T-helper 22 cell (primary cell): ENCODE data around the gene EYS.
"Not testable (repeated sequence)": the region's sequence is repeated elsewhere in the genome, so short reads cannot be mapped to it uniquely, and the experiment has no call there.

ENCODE experiments used
- DNase-seq: peaks from one replicate; pipeline ENCODE4 v3.0.0-alpha.2; 2020; ENCODE audit warnings: low read depth

EYS gene

GRCh38 chr6:63897952-63898351, 1809.1 kb downstream of the EYS start:
- DNase-seq = no peak

- DNase-seq = no peak
Observed at GRCh38 chr6:63897459-63897858, 1809.6 kb downstream of the EYS start.

GRCh38 chr6:63888416-63888815, 1818.6 kb downstream of the EYS start:
- no peak for DNase-seq

GRCh38 chr6:63887804-63888203, 1819.2 kb downstream of the EYS start:
- not testable (repeated sequence) for DNase-seq

- DNase-seq = no peak
Observed at GRCh38 chr6:63887002-63887751, 1819.8 kb downstream of the EYS start.

- no peak for DNase-seq
Observed at GRCh38 chr6:63886341-63886740, 1820.7 kb downstream of the EYS start.

- DNase-seq = no peak
Observed at GRCh38 chr6:63883597-63883996, 1823.4 kb downstream of the EYS start.

GRCh38 chr6:63882208-63882607, 1824.8 kb downstream of the EYS start:
- no peak for DNase-seq

- no peak for DNase-seq
Observed at GRCh38 chr6:63881791-63882190, 1825.2 kb downstream of the EYS start.

GRCh38 chr6:63872233-63872632, 1834.8 kb downstream of the EYS start:
- DNase-seq = no peak

- DNase-seq = no peak
Observed at GRCh38 chr6:63868351-63868750, 1838.7 kb downstream of the EYS start.

- DNase-seq = no peak
Observed at GRCh38 chr6:63864671-63865318, 1842.2 kb downstream of the EYS start.

GRCh38 chr6:63864061-63864460, 1843.0 kb downstream of the EYS start:
- no peak for DNase-seq

- no peak for DNase-seq
Observed at GRCh38 chr6:63862486-63863198, 1844.4 kb downstream of the EYS start.

GRCh38 chr6:63859528-63859927, 1847.5 kb downstream of the EYS start:
- DNase-seq = no peak

- no peak for DNase-seq
Observed at GRCh38 chr6:63858691-63859090, 1848.3 kb downstream of the EYS start.

GRCh38 chr6:63856271-63856670, 1850.8 kb downstream of the EYS start:
- no peak for DNase-seq

- DNase-seq = no peak
Observed at GRCh38 chr6:63844287-63844686, 1862.7 kb downstream of the EYS start.

- DNase-seq = no peak
Observed at GRCh38 chr6:63839485-63839884, 1867.5 kb downstream of the EYS start.

- DNase-seq = not testable (repeated sequence)
Observed at GRCh38 chr6:63828678-63829077, 1878.3 kb downstream of the EYS start.

GRCh38 chr6:63824722-63825121, 1882.3 kb downstream of the EYS start:
- no peak for DNase-seq

- DNase-seq = no peak
Observed at GRCh38 chr6:63821442-63821841, 1885.6 kb downstream of the EYS start.

- no peak for DNase-seq
Observed at GRCh38 chr6:63819831-63820230, 1887.2 kb downstream of the EYS start.
